ENCODE data around the gene RS1.

RS1 gene

GRCh38 chrX:18596096-18596495 is 75.8 kb downstream of the RS1 start:
- DNase-seq: no peak

DNA sequence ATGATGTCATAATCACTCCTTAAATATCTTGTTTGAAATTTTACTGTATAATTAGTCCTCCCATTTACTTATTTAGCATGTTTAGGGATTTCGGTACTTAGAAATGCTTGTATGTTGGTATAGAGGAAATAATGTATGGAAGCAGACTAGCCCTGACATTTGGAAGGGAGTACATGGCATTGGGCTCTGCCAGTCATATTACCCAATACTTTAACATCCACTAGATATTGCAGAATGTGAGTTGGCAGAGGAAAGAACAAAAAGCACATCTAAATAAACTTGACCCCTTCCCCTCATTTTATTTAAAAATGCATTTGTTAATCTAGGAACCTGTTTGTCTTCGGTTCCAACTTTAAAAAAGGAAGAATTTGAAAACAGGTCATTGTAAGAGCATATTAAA is 77.8 kb downstream of the RS1 start:
- no peak for DNase-seq

DNA sequence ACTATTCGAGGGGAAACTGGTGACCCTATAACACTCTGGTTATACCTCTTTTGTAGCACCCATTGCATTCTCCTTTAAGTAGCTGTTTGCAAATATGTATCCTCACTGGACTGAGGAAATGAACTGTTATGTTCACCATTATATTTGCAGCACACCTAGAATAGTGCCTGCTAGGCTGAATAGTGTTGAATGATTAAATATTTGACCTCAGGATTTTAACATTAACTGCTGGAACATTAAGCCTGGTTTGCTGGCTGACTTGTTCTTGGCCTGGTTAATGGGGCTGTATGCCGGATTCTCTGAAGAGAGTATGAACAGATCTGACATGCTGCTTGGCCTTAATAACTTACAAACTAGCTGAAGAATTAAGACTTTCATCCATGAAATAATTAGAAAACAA is 80.1 kb downstream of the RS1 start:
- no peak for DNase-seq
